HepG2 (cell line): ENCODE data around the gene PIAS3. TPM values are rescaled to one million over a fixed set of nuclear protein-coding genes. Genes with fewer than 3 reads are reported as not detected.
A peak's percentile ranks its signal among the peaks of the same experiment; 100 is the strongest.

ENCODE experiments used
- AGO1 ChIP-seq: fragments of 200-400 bp; formaldehyde crosslinking; IDR thresholded peaks from 2 replicates; pipeline ENCODE4 v1.6.1; 2017; ENCODE audit warnings: mild to moderate bottlenecking, low read depth, low read length, moderate library complexity; ENCODE audit not compliant: poor library complexity, severe bottlenecking
- CBFB ChIP-seq: sonication (generic); formaldehyde crosslinking; IDR thresholded peaks from 2 replicates; pipeline ENCODE4 v1.4.0; 2020; ENCODE audit warnings: missing genetic modification reagents
- DMAP1 ChIP-seq: IDR thresholded peaks from 2 replicates; pipeline ENCODE4 v1.6.1; 2016
- GATAD2A ChIP-seq: IDR thresholded peaks from 2 replicates; pipeline ENCODE4 v1.6.1; 2016
- HBP1 ChIP-seq: IDR thresholded peaks from 2 replicates; pipeline ENCODE4 v1.6.1; 2016; ENCODE audit warnings: low read depth, control low read depth
- HIVEP1 ChIP-seq: sonication (generic); formaldehyde crosslinking; IDR thresholded peaks from 2 replicates; pipeline ENCODE4 v1.4.0; 2020; ENCODE audit warnings: mild to moderate bottlenecking, missing genetic modification reagents
- HOXA5 ChIP-seq: sonication (generic); formaldehyde crosslinking; IDR thresholded peaks from 2 replicates; pipeline ENCODE4 v1.4.0; 2020; ENCODE audit warnings: missing genetic modification reagents
- NRL ChIP-seq: sonication (generic); formaldehyde crosslinking; IDR thresholded peaks from 2 replicates; pipeline ENCODE4 v1.5.0; 2020; ENCODE audit warnings: missing genetic modification reagents, mild to moderate bottlenecking, moderate library complexity, borderline replicate concordance
- PRMT3 ChIP-seq: sonication (generic); formaldehyde crosslinking; IDR thresholded peaks from 2 replicates; pipeline ENCODE4 v1.8.1; 2022; ENCODE audit warnings: low read depth, mild to moderate bottlenecking, moderate library complexity, missing genetic modification reagents, borderline replicate concordance
- SALL2 ChIP-seq: sonication (generic); formaldehyde crosslinking; IDR thresholded peaks from 2 replicates; pipeline ENCODE4 v1.8.1; 2023; ENCODE audit warnings: mild to moderate bottlenecking, missing genetic modification reagents, inconsistent platforms
- SIN3A ChIP-seq: IDR thresholded peaks from 2 replicates; pipeline ENCODE4 v1.6.1; 2011; ENCODE audit warnings: low read depth, mild to moderate bottlenecking, control low read depth, low read length, borderline replicate concordance
- SNAPC4 ChIP-seq: sonication (generic); formaldehyde crosslinking; IDR thresholded peaks from 2 replicates; pipeline ENCODE4 v1.4.0; 2020; ENCODE audit warnings: mild to moderate bottlenecking, missing genetic modification reagents
- TFDP1 ChIP-seq: IDR thresholded peaks from 2 replicates; pipeline ENCODE4 v1.6.1; 2016; ENCODE audit warnings: missing compliant biosample characterization, missing genetic modification reagents, borderline replicate concordance
- ZFP1 ChIP-seq: IDR thresholded peaks from 2 replicates; pipeline ENCODE4 v1.6.1; 2016
- ZNF124 ChIP-seq: sonication (generic); formaldehyde crosslinking; IDR thresholded peaks from 2 replicates; pipeline ENCODE4 v1.4.0; 2020; ENCODE audit warnings: missing genetic modification reagents
- ZNF430 ChIP-seq: sonication (generic); formaldehyde crosslinking; IDR thresholded peaks from 2 replicates; pipeline ENCODE4 v1.9.0; 2021; ENCODE audit warnings: mild to moderate bottlenecking, missing genetic modification reagents
- ZNF577 ChIP-seq: sonication (generic); formaldehyde crosslinking; IDR thresholded peaks from 2 replicates; pipeline ENCODE4 v1.4.0; 2020; ENCODE audit warnings: mild to moderate bottlenecking, low read depth, missing genetic modification reagents, borderline replicate concordance
- ZNF589 ChIP-seq: sonication (generic); formaldehyde crosslinking; conservative IDR thresholded peaks from 2 replicates; pipeline ENCODE4 v1.8.0; 2022; ENCODE audit warnings: mild to moderate bottlenecking, moderate library complexity, missing genetic modification reagents
- ZNF605 ChIP-seq: sonication (generic); formaldehyde crosslinking; IDR thresholded peaks from 2 replicates; pipeline ENCODE4 v1.8.0; 2022; ENCODE audit warnings: mild to moderate bottlenecking, missing genetic modification reagents
- ZNF670 ChIP-seq: sonication (generic); formaldehyde crosslinking; IDR thresholded peaks from 2 replicates; pipeline ENCODE4 v1.8.0; 2022; ENCODE audit warnings: mild to moderate bottlenecking, missing genetic modification reagents, borderline replicate concordance
- ZNF672 ChIP-seq: sonication (generic); formaldehyde crosslinking; IDR thresholded peaks from 2 replicates; pipeline ENCODE4 v1.8.1; 2022; ENCODE audit warnings: missing genetic modification reagents
- ZNF747 ChIP-seq: sonication (generic); formaldehyde crosslinking; IDR thresholded peaks from 2 replicates; pipeline ENCODE4 v1.8.1; 2023; ENCODE audit warnings: missing genetic modification reagents, mild to moderate bottlenecking, borderline replicate concordance
- ZNF788 ChIP-seq: sonication (generic); formaldehyde crosslinking; IDR thresholded peaks from 2 replicates; pipeline ENCODE4 v1.5.0; 2020; ENCODE audit warnings: mild to moderate bottlenecking, missing genetic modification reagents, borderline replicate concordance
- polyA plus RNA-seq, 8 experiments: library from polyadenylated mRNA; depleted of rRNA in 3 of 8; stranded (reverse) in 7 of 8; unstranded in 1 of 8; fragments of >200 nt; fragmentation: Illumina TruSeq in 4 of 8; extraction: Trizol in 4 of 8; gene quantifications; 2 replicates each; pipeline versions ENCODE4 v1.2.1 to v1.2.3, GENCODE V29; 2011 to 2016; ENCODE audit warnings: low read depth in 4 of 8, missing spikeins in 1 of 8, mixed read lengths in 1 of 8; ENCODE audit not compliant: insufficient read depth in 1 of 8
- total RNA-seq, 5 experiments: library from RNA; depleted of rRNA; stranded (reverse); fragments of >200 nt; fragmentation: Illumina TruSeq; extraction: Trizol; gene quantifications; 2 replicates each; pipeline ENCODE4 v1.2.3, GENCODE V29; 2016; ENCODE audit warnings: low read depth in 1 of 5

The PIAS3 gene
- total and polyA plus RNA-seq, 2 of the 13 experiments (the other 11 are each of a cell fraction or from before 2014, with no cell fraction given), result 3.7 to 8.0 TPM

- TF ChIP-seq ZNF124 (CRISPR knock-in tag) (peak; percentile 66), NRL (CRISPR knock-in tag) (peak; percentile 65; the same call in 1 of the 2 replicates), SIN3A (0 out of 2 replicates have a peak, but pooled peaks have one; percentile 39), GATAD2A (CRISPR knock-in tag) (peak; percentile 32; the same call in 1 of the 2 replicates), ZNF589 (no peak), ZNF430 (no peak), HBP1 (CRISPR knock-in tag) (peak; percentile 22; the same call in 1 of the 2 replicates), TFDP1 (0 out of 2 replicates have a peak, but pooled peaks have one; percentile 28), SALL2 (CRISPR knock-in tag) (0 out of 2 replicates have a peak, but pooled peaks have one; percentile 41), PRMT3 (CRISPR knock-in tag) (0 out of 2 replicates have a peak, but pooled peaks have one; percentile 11), SNAPC4 (CRISPR knock-in tag) (peak; percentile 76; the same call in 1 of the 2 replicates), ZNF605 (CRISPR knock-in tag) (peak; percentile 51; the same call in 1 of the 2 replicates), ZNF672 (CRISPR knock-in tag) (no peak), CBFB (0 out of 2 replicates have a peak, but pooled peaks have one; percentile 32), HOXA5 (CRISPR knock-in tag) (no peak), HIVEP1 (CRISPR knock-in tag) (peak; percentile 55; the same call in 1 of the 2 replicates), DMAP1 (peak; percentile 41; the same call in 1 of the 2 replicates), ZFP1 (0 out of 2 replicates have a peak, but pooled peaks have one; percentile 35), ZNF670 (CRISPR knock-in tag) (peak; percentile 47; the same call in 1 of the 2 replicates), AGO1 (peak; percentile 95), ZNF577 (CRISPR knock-in tag) (no peak), ZNF788 (CRISPR knock-in tag) (0 out of 2 replicates have a peak, but pooled peaks have one; percentile 73), ZNF747 (CRISPR knock-in tag) (no peak; the same call in 1 of the 2 replicates)
Observed at GRCh38 chr1:145845514-145846161, 13.2 kb downstream of the PIAS3 start, which contains the start of gene NUDT17 (continued).
